ENCODE data around the gene RPL28.

GRCh38 chr19:55377356-55378131, 8.2 kb upstream of the RPL28 start:
- TF ChIP-seq RAD21 (IDR thresholded peaks at IDR 0.05; ENCODE audit: low read length) (no peak), POLR2A (IDR thresholded peaks at IDR 0.05; ENCODE audit: low read depth, low read length) (no peak), CTCF (conservative IDR thresholded peaks at IDR 0.05; ENCODE audit: low read depth, low read length) (no peak), MAFK (IDR thresholded peaks at IDR 0.05; ENCODE audit: low read depth, low read length) (no peak), CHD1 (IDR thresholded peaks at IDR 0.05; ENCODE audit: low read depth, low read length) (no peak), FOS (IDR thresholded peaks at IDR 0.05; ENCODE audit: low read depth, low read length) (no peak), RCOR1 (IDR thresholded peaks at IDR 0.05; ENCODE audit: insufficient replicate concordance, low read length) (no peak), CEBPB (IDR thresholded peaks at IDR 0.05; ENCODE audit: low read depth, low read length) (no peak), MAZ (IDR thresholded peaks at IDR 0.05; ENCODE audit: borderline replicate concordance, low read depth, low read length) (no peak), ELK1 (IDR thresholded peaks at IDR 0.05; ENCODE audit: borderline replicate concordance, low read depth, low read length) (no peak), RFX5 (IDR thresholded peaks at IDR 0.05; ENCODE audit: low read depth, low read length) (no peak)

All from IMR-90 (cell line).